SU-DHL-6 (cell line): ENCODE data around the gene FGFRL1.

Experiments
- H2AFZ ChIP-seq: fragments of 200-600 bp; sonication (generic); 2 replicates; pipeline ENCODE4 v1.6.1; 2014; ENCODE audit warnings: low read depth, mild to moderate bottlenecking, moderate library complexity, mixed read lengths, antibody characterized with exemption, low read length; ENCODE audit not compliant: severe bottlenecking
- H3F3A ChIP-seq: fragments of 200-600 bp; shearing (Covaris generic); 2 replicates; pipeline ENCODE4 v1.6.0; 2016; ENCODE audit warnings: antibody characterized with exemption, mild to moderate bottlenecking; ENCODE audit not compliant: insufficient read depth
- H3K27ac ChIP-seq: fragments of 200-600 bp; sonication (generic); 2 replicates; pipeline ENCODE4 v1.5.1; 2016; ENCODE audit warnings: low read depth, mild to moderate bottlenecking, low read length, moderate library complexity, mixed read lengths
- H3K27me3 ChIP-seq: fragments of 200-600 bp; sonication (generic), shearing (Covaris generic); 2 replicates; pipeline ENCODE4 v1.6.0; 2014; ENCODE audit warnings: mild to moderate bottlenecking, low read length
- H3K36me3 ChIP-seq: fragments of 200-600 bp; sonication (generic); 2 replicates; pipeline ENCODE4 v1.6.1; 2014; ENCODE audit warnings: mild to moderate bottlenecking, low read length, mixed read lengths
- H3K4me2 ChIP-seq: fragments of 300-600, 200-600 bp; shearing (Covaris generic), sonication (generic); 2 replicates; pipeline ENCODE4 v1.6.0; 2014; ENCODE audit warnings: low read length, low read depth, mild to moderate bottlenecking; ENCODE audit not compliant: poor library complexity, severe bottlenecking
- H3K4me3 ChIP-seq: fragments of 200-600 bp; sonication (generic); 2 replicates; pipeline ENCODE4 v1.5.1; 2014; ENCODE audit warnings: antibody characterized with exemption, low read length, mild to moderate bottlenecking, mixed read lengths; ENCODE audit not compliant: insufficient read depth, poor library complexity, severe bottlenecking
- H3K79me2 ChIP-seq: fragments of 200-600 bp; sonication (generic); 2 replicates; pipeline ENCODE4 v1.6.1; 2014; ENCODE audit warnings: mild to moderate bottlenecking, low read length, moderate library complexity; ENCODE audit not compliant: insufficient read depth
- H3K9ac ChIP-seq: fragments of 200-600 bp; sonication (generic); 2 replicates; pipeline ENCODE4 v1.7.0; 2014; ENCODE audit warnings: mild to moderate bottlenecking, low read length
- H3K9me2 ChIP-seq: fragments of 200-600 bp; sonication (generic); replicated peaks from 2 replicates; pipeline ENCODE4 v1.6.1; 2014; ENCODE audit warnings: low read length; ENCODE audit not compliant: insufficient read depth
- H3K9me3 ChIP-seq: fragments of 200-600 bp; sonication (generic); 2 replicates; pipeline ENCODE4 v1.6.1; 2014; ENCODE audit warnings: low read length, mixed read lengths; ENCODE audit not compliant: insufficient read depth
- H4K20me1 ChIP-seq: fragments of 200-600 bp; sonication (generic); 2 replicates; pipeline ENCODE4 v1.6.1; 2014; ENCODE audit warnings: low read depth, mild to moderate bottlenecking, antibody characterized with exemption, low read length, moderate library complexity, mixed read lengths
- EZH2phosphoT487 ChIP-seq: fragments of 200-600 bp; sonication (generic), shearing (Covaris generic); conservative IDR thresholded peaks from 2 replicates; pipeline ENCODE4 v1.6.1; 2018; ENCODE audit warnings: mild to moderate bottlenecking, antibody characterized with exemption, low read length, moderate library complexity, mixed read lengths
- TF ChIP-seq, protein P1 (sequence below): fragments of 200-600 bp; sonication (generic); IDR thresholded peaks from one replicate; pipeline ENCODE4 v1.5.1; 2017; ENCODE audit warnings: antibody characterized with exemption, mild to moderate bottlenecking, low read length, moderate library complexity; ENCODE audit not compliant: insufficient read depth, poor library complexity, severe bottlenecking

The FGFRL1 gene

DNA sequence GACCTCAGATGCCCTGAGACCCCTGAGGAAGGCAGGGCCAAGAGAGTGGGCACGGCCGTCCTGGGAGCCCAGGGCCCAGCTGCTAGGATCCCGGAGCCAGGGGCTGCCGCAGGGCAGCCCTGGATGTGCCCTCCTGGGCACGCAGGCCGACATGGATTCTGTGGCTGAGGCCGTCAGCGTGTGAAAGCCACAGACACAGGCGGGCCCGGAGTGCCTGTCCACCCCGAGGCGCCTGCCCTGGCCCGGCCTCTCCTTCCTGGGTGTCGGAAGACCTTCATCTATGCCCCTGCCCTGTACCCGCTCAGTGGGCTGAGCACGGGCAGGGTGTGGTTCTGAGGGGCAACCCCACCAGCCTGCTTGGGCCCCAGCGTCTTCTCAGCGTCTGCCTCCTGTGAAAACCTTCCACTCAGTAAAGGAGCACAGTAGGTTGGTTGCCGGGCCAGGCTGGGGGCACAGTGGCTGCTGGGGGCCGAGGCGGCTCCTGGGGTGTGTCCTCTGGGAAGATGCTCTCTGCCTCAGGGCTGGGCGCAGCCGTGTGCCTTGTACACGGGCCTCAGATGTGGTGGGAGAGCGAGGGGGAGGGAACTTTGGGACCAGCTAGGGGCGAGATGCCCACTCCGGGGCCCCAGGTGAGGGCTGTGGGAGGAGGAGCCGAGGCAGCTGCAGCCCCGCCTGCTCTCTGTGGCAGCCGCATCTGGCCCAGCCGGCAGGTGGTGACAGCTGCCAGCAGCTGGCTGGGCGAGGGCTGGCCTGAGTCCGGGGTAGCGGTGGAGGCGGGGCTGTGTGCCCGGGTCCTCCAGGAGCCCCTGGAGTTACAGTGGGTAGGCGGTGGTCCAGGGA, 20.8 kb downstream of the FGFRL1 start:
- no peaks in the 10 kb centered on the region for H3K36me3 ChIP-seq
- no peaks in the 10 kb centered on the region for H3K9me3 ChIP-seq
- no peak overlapping the region for H3K4me3 ChIP-seq
- TF ChIP-seq EZH2phosphoT487 = no peak
- TF ChIP-seq, protein P1, sequence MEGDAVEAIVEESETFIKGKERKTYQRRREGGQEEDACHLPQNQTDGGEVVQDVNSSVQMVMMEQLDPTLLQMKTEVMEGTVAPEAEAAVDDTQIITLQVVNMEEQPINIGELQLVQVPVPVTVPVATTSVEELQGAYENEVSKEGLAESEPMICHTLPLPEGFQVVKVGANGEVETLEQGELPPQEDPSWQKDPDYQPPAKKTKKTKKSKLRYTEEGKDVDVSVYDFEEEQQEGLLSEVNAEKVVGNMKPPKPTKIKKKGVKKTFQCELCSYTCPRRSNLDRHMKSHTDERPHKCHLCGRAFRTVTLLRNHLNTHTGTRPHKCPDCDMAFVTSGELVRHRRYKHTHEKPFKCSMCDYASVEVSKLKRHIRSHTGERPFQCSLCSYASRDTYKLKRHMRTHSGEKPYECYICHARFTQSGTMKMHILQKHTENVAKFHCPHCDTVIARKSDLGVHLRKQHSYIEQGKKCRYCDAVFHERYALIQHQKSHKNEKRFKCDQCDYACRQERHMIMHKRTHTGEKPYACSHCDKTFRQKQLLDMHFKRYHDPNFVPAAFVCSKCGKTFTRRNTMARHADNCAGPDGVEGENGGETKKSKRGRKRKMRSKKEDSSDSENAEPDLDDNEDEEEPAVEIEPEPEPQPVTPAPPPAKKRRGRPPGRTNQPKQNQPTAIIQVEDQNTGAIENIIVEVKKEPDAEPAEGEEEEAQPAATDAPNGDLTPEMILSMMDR = no peak
- no peaks in the 10 kb centered on the region for H3K79me2 ChIP-seq
- H3F3A ChIP-seq = no peaks in the 10 kb centered on the region
- H3K9ac ChIP-seq = no peak overlapping the region
- H3K27ac ChIP-seq = no peak overlapping the region
- no peaks in the 10 kb centered on the region for H3K9me2 ChIP-seq
- no peaks in the 10 kb centered on the region for H4K20me1 ChIP-seq
- no peak overlapping the region for H2AFZ ChIP-seq
- H3K27me3 ChIP-seq = no peaks in the 10 kb centered on the region
- no peak overlapping the region for H3K4me2 ChIP-seq

DNA sequence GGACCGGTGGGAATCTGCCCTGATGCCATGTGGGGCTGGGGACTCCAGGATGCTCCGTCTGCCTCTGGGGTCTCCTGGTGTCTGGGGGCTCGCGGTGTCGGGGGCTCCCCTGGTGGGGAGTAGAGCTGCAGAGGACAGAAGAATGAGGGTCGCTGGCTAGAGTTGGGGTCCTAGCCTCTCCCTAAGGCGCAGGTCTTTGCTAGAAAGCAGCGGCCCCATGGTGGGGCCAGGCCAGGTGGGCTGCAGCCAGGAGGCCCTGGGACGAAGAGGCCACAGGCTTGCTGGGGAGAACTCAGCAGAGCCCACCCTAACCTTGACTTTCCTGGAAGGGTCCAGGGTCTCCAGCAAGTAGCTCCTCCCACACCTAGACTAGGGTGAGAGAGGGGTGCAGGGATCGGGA, 21.4 kb downstream of the FGFRL1 start:
- no peak overlapping the region for H3K4me3 ChIP-seq
- H3F3A ChIP-seq = no peaks in the 10 kb centered on the region
- H3K79me2 ChIP-seq = no peaks in the 10 kb centered on the region
- no peak overlapping the region for H3K9ac ChIP-seq
- no peak for TF ChIP-seq EZH2phosphoT487
- TF ChIP-seq, protein P1 = no peak
- H2AFZ ChIP-seq = no peak overlapping the region
- H3K36me3 ChIP-seq = no peaks in the 10 kb centered on the region
- no peaks in the 10 kb centered on the region for H3K27me3 ChIP-seq
- H3K9me2 ChIP-seq = no peaks in the 10 kb centered on the region
- no peak overlapping the region for H3K4me2 ChIP-seq
- no peak overlapping the region for H3K27ac ChIP-seq
- no peaks in the 10 kb centered on the region for H3K9me3 ChIP-seq
- H4K20me1 ChIP-seq = no peaks in the 10 kb centered on the region

DNA sequence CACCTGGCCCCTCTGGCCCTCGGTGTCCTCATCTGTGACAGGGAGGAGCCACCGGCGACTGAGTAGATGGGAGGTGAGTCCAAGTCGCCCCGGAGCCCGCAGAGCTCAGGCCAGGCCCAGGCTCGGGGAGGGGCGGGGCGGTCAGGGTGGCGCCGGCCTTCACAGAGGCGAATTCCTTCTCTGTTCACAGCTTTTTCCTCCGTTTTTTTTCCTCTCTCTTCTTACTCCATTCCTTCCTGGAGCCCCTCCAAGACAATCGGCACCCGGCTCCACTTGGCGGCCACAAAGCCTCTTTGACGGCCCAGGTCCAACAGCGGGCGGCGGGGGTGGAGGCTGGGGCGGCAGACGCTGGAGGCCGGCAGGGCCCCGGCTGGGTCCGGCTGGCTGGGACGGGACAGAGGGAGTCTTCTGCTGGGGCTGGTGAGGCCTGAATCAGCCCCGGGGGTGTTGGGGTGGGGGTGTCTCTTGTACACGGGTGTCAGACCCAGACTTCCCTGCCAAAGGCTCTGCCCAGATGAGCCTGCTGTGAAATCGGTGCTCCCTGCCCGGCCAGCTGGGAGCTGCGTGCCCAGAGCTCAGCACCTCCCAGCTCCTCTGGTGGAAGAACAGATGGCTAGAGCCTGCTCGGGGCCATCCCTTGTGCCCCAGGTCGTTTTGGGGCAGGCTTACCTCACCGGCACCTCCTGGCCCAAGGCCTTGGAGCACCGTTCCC, 22.6 kb downstream of the FGFRL1 start:
- H4K20me1 ChIP-seq = no peaks in the 10 kb centered on the region
- no peak overlapping the region for H3K4me3 ChIP-seq
- no peaks in the 10 kb centered on the region for H3K27me3 ChIP-seq
- no peaks in the 10 kb centered on the region for H3K36me3 ChIP-seq
- H3K9me2 ChIP-seq = no peaks in the 10 kb centered on the region
- no peak overlapping the region for H3K27ac ChIP-seq
- H3F3A ChIP-seq = no peaks in the 10 kb centered on the region
- no peak overlapping the region for H3K4me2 ChIP-seq
- H3K9ac ChIP-seq = no peak overlapping the region
- no peaks in the 10 kb centered on the region for H3K79me2 ChIP-seq
- H3K9me3 ChIP-seq = no peaks in the 10 kb centered on the region
- no peak for TF ChIP-seq EZH2phosphoT487
- TF ChIP-seq, protein P1 = no peak
- H2AFZ ChIP-seq = no peak overlapping the region
